Measurements from ENCODE around the gene UBR1. TPM values are rescaled to one million over a fixed set of nuclear protein-coding genes. Genes with fewer than 3 reads are reported as not detected.

Gene UBR1
- 43.1 TPM for total RNA-seq

DNA sequence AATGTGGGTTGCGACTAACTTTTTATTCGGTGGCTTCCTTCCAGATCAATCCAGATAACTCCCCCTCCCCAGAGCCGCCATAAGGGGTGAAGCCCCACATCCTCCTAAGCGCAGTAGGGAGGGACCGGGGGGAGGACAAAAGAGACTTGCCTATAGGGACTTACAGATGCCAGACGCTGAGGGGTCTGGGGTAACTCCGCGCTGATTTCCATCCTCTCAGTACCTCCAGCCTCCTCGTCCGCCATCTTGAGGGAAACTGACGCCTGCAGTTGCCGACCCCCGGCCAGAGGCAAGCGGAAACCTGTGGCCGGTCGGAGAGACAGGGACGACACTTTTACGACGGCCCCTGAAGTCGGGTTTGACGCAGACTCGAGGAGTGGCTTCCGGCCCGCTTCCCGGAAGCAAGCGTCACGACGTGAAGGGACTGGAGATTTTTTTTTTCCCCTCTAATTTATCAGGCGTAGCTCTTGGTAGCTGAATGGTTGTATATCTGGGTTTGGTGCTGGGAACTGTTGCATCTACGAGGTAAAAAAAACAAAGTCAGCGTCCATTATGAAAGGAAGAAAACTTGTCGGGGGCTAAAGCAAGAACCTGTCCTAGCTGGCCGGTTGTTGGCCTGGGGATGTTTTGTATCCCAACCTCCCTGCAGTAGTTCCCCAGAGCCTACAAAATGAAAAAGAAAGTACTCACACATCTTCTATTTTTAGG, at the start of gene UBR1:
Gene UBR1, minus strand, starts transcription at position 261 of the 708 bp plus-strand sequence. Its CDS starts 16 bp downstream, at position 245.

DNA sequence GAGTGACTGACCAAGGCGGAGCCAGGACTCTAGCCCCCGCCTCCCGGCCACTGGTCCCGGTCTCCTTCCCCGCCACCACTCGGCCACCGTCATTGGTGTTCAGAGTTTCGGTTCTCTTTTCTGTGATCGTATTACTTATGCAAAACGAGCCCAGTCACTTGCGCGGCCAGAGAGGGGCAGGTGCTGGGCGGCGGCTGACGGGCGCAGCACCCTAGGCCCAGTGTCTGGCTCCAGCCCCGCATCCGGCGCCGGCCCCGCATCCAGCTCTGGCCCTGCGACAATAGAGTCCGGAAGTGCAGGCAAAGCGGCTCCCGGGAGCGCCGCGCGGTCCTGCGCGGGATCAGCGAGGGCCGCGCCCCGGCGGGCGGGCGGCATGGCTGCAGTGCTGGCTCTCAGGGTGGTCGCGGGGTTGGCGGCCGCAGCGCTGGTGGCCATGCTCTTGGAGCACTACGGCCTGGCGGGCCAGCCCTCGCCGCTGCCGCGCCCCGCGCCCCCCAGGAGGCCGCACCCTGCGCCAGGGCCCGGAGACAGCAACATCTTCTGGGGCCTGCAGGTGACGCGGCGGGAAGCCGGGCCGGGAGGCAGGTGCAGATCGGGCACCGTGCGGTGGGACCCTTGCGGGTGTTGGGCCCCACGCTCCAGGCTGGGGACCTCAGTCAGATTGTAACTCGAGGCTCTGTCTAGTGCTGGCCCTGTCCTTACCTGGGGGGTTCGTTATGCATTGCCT, 27.8 kb upstream of the UBR1 start, which contains the start of gene TMEM62:
Gene TMEM62, plus strand, starts transcription at position 157 of the 727 bp plus-strand sequence. Its CDS starts 217 bp downstream, at position 374.

DNA sequence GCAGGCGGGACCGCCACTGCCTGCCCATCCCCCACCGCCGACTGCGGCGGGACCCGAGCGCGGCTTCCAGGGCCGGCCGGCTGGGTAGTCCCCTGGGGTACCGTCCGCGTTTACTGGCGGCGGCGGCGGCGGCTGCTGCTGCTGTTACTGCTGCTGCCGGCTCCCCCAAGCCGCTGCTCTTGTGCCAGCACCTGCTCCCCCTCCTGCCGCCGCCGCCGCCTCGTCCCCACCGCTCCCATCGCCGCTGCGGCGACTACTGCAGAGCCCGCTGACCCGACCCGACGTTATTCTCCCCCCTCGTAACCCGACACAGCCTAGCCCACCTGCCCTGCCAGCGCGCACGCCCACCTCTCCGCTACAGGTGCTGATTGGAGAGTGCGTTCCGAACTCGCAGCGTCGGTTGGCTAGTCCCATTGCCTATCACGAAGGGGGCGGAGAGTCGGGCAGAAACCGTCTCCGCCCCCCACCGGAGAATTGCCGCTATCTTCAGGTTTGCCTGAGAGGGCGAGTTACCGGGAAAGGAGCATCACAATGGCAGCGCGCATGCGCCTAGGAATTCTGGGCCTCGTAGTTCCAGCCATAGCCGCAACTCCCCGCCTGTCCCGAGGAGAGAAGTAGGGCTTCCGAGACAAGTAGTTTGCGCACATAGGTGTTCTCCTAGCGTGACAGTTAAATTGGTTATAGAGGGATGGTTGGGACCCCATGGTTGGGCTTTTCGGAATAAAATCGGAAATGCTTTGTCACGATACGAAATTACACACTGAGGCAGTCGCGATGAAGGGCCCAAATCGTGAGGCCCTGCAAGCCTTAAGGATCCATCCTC, 185.1 kb downstream of the UBR1 start, which contains the start of gene TTBK2:
Gene TTBK2, minus strand, starts transcription at position 260 of the 823 bp plus-strand sequence. CDS start 42,161 bp downstream, outside the sequence.

Small RNA genes lying within 50 kb of the gene (small RNA-seq; reads per million reads assigned to genes)
- not detected for gene AC068724.2 (ENCODE audit: low replicate concordance)

Other genes starting within 250 kb of the UBR1 start
- 14.9 TPM for gene TTBK2, start 185.3 kb downstream of the UBR1 start, total RNA-seq
- 18.3 TPM for gene TMEM62, start 27.5 kb upstream of the UBR1 start, total RNA-seq
- 68.3 TPM for gene CCNDBP1, start 79.4 kb upstream of the UBR1 start, total RNA-seq
- 14.8 TPM for gene EPB42, start 115.0 kb upstream of the UBR1 start, total RNA-seq
- gene TGM5, start 160.9 kb upstream of the UBR1 start, total RNA-seq = not detected
- gene TGM7, start 196.2 kb upstream of the UBR1 start, total RNA-seq = 0.18 TPM
- gene LCMT2, start 224.5 kb upstream of the UBR1 start, total RNA-seq = 6.3 TPM

All from metanephros (tissue), 2 donors.